ENCODE results near the gene CPEB1.
"Not testable (repeated sequence)": the region's sequence is repeated elsewhere in the genome, so short reads cannot be mapped to it uniquely, and the experiment has no call there.

Gene CPEB1

GRCh38 chr15:82540055-82540983, 106.8 kb downstream of the CPEB1 start, which contains the start of gene RPS17:
TSS of gene RPS17 (minus strand) at chr15:82540457. CDS start at chr15:82540428, 29 bp downstream.
- peak; percentile 95 for DNase-seq

GRCh38 chr15:82539691-82540054, 107.5 kb downstream of the CPEB1 start:
- DNase-seq, result no peak

- DNase-seq, result no peak
Observed at GRCh38 chr15:82538961-82539690, 108.0 kb downstream of the CPEB1 start.

GRCh38 chr15:82537351-82537908, 109.7 kb downstream of the CPEB1 start:
- DNase-seq, result no peak

DNA sequence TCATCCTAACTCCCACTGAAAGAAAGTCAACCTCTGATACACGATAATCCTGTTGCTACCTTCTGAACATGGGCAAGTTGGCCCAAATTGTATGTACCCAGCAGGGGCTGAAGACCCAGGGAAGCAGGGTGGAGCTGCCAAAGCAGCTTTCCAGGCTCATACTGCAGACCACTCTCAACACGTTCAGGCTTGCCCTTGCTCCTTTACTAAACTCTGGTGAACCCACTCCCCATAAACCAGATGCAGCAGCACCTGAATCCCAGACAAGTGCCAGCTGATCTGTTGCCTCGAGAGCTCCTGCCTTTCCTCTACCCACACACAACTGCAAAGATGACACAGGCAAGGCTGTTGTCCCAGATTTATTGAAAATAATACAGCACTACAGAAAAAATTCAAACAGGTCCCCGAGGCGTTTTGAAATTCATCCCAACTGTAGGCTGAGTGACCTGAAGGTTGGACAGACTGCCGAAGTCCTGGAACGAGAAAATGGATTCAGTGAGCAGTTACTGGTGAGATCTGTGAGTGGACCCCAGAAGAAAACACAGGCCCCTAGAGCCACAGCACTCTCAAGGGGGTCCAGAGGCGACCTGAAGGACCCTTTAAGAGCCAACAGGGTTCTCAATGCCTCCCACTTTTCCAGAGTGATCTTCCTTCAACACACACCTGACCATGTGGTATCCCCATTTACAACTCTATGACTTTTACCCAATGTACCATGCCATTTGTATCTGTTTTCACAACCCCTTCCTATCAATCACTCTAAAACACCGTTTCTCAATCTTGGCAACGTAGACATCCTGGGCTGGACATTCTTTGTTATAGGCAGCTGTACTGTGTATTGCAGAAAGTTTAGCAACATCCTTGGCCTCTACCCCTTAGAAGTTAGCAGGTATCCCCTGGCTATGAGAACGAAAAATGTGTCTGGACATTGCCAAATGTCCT, 110.5 kb downstream of the CPEB1 start:
- no peak for DNase-seq

GRCh38 chr15:82535566-82536408, 111.4 kb downstream of the CPEB1 start:
- DNase-seq, result no peak

- not testable (repeated sequence) for DNase-seq
Observed at GRCh38 chr15:82535151-82535550, 112.0 kb downstream of the CPEB1 start.

GRCh38 chr15:82534457-82534861, 112.7 kb downstream of the CPEB1 start:
- not testable (repeated sequence) for DNase-seq

GRCh38 chr15:82533801-82534200, 113.4 kb downstream of the CPEB1 start:
- no peak for DNase-seq

- DNase-seq, result no peak
Observed at GRCh38 chr15:82532991-82533481, 114.1 kb downstream of the CPEB1 start.

- no peak for DNase-seq
Observed at GRCh38 chr15:82532383-82532990, 114.7 kb downstream of the CPEB1 start.

DNA sequence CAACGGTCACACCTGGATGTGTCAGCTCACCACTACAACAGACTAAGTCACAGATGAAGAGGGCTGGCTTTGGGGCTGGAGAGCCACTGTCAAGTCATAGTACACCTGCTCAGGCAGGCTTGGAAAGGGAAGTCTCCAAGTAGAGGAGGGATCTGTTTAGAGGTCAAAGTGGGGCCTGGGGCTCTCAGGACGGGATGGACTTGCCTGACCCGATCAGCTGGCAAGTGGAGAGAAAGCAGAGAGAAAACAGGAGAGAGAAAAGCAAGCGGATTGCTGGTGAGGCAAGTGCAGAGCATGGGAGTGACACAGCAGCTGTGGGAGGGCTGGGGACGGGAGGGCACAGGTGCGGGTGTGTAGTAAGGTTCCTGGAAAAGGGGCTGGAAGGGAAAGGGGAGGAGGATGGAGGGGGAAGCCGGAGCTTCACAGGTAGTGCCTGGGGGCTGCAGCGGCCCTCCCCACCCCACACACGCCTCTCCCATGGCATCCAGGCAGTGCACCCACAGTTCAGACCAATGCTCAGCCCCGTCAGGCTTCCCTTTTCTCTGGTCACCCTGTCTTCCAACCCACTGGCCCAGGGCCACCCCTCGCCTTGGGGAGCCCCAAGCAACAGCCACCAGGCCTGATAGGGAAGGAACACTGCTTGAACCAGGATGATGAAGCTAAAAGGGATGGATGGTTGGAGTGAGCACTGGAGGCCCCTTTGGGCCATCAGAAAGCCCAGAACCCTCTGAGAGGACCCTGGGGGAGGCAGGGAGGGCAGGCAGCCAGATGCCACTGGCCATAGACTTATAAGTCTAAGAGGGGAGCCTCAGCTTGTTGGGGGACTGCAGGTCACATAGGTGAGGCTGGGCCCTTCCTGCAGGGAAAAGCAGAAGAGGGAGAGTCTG, 115.4 kb downstream of the CPEB1 start:
- DNase-seq, result no peak

DNA sequence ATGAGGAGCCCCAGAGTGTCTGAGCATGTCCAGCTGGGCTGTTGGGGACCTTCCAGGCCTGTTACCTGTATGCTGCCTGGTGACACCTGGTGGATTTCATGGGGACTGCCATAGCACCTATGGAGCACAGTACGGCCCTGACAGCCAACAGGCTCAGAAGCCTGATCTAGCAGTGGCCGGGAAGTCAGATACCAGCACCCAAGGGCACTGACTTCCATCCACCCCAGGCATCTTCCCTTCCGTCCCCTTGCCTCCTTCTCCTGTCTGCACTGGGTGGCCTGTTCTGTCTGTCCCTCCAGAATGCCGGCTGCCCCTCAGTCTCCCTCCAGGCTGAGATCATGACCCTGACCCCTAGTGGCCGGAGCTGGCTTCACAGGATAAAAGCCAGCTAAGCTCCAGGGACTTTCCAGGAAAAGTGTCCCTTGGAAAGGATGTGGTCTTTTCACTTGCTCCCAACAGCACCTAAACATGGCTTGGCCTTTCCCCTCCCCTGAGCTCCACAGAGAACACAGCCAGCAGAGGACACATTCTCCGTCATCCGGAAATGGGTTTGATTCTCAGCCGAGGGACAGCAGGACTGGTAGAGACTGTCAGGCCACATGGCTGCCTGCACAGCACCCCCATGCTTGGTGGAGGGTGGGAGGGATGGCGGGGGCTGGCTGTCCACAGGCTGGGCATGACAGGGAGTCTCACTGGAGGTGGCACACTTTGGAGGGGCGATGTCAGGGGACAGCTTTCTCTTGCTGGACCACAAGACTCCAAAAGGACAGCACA, 116.4 kb downstream of the CPEB1 start:
- peak; percentile 40 for DNase-seq

GRCh38 chr15:82530006-82530405, 117.2 kb downstream of the CPEB1 start:
- no peak for DNase-seq

GRCh38 chr15:82513587-82513986, 133.6 kb downstream of the CPEB1 start:
- DNase-seq, result not testable (repeated sequence)

DNA sequence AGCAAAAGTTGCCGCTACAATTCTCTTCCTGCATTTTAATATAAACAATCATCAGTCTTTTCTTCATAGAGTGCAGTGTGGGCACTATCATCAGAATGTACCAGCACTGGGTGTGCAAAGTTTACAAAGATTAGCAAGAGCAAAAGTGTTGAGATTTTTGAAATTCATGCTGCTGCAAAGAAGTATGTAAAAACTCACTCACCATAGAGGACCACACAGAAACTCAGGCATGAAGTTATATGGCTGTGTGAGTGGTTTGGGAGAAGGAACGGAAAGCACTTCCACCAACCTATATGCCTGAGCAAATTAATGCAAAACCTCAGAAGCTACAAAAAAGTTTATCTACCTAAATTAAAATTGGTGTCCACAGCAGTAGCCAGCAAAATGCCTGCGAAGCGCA, 139.5 kb downstream of the CPEB1 start:
- peak; percentile 1 for DNase-seq

DNA sequence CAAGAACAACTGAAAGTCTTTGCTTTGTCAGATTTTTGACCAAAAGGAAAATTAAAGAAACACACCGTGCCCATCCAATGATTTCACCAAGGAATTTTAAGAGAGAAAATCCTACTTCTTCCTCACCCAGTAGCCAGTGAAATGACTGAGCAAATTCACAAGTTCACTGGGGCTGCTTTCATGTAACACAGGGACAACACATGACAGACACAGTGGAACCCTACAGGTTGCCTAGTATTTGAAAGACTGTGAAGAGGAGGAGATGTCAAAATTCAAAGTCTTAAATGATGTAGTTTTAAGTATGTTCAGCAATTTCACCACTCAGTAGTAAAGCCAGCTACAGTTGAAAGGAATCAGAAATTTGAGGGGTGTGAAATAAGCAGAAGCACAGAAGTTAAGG, 140.1 kb downstream of the CPEB1 start:
- DNase-seq, result not testable (repeated sequence)

DNA sequence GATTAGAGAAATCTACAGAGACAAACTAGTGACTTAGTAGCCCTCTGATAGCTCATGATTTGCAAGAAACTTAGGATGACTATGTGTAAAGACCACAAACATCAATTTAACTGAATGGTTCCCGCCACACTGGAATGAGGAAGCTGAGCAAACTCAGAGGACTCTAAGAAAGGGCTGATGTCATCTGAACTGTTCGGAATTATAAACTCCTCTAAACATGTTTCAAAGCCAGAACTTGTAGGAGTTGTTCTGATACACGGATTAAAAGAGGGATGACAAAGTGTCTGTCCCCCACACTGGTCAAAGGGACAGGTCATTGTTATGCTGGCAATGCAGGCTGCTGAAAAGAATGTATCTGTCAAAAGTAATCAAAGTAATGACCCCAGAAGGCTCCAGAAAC, 141.3 kb downstream of the CPEB1 start:
- DNase-seq, result not testable (repeated sequence)

DNA sequence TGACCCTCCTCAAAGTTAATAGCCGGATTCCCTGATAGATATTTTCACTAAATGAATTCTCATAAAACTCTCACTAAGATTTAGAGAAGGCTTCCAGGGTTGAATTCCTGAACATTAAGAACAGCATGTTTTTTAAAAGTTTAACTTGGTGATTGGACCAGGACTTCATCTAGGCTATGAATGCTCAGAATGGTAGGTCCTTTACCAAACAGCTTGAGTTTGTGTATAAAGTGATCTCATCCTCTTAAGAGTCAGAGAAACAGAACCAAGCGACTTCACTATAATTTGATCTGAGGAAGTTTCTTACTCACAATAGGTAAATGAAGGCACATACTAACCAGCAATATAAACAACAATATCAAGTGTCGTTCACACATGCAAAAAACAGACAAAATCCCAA, 143.1 kb downstream of the CPEB1 start:
- not testable (repeated sequence) for DNase-seq
